ENCODE results near the gene NUB1. TPM values are rescaled to one million over a fixed set of nuclear protein-coding genes. Genes with fewer than 3 reads are reported as not detected.

Gene NUB1
- total and polyA plus RNA-seq, 12 donors, result 22.5 to 127 (median 48.6) TPM

- Histone ChIP-seq H3K9me3 (replicated peaks in 1 of 3) (no peaks in the 10 kb centered on the region), H3K4me3 (no peak overlapping the region), H3K36me3 (replicated peaks in 1 of 2) (no peaks in the 10 kb centered on the region), H3K4me1 (replicated peaks in 1 of 2) (peaks cover 0 to 9% of the 10 kb centered on the region in 2 donors), H3K27ac (no peak overlapping the region), H3K27me3 (no peaks in the 10 kb centered on the region)
- WGBS, 4 donors, result 60 to 94% (median 88%) methylated on average over 2 of the region's 2 CpGs
- TF ChIP-seq, protein P1, sequence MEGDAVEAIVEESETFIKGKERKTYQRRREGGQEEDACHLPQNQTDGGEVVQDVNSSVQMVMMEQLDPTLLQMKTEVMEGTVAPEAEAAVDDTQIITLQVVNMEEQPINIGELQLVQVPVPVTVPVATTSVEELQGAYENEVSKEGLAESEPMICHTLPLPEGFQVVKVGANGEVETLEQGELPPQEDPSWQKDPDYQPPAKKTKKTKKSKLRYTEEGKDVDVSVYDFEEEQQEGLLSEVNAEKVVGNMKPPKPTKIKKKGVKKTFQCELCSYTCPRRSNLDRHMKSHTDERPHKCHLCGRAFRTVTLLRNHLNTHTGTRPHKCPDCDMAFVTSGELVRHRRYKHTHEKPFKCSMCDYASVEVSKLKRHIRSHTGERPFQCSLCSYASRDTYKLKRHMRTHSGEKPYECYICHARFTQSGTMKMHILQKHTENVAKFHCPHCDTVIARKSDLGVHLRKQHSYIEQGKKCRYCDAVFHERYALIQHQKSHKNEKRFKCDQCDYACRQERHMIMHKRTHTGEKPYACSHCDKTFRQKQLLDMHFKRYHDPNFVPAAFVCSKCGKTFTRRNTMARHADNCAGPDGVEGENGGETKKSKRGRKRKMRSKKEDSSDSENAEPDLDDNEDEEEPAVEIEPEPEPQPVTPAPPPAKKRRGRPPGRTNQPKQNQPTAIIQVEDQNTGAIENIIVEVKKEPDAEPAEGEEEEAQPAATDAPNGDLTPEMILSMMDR (IDR thresholded peaks at IDR 0.05), result no peak
- no peak for TF ChIP-seq POLR2A (IDR thresholded peaks at IDR 0.05)
- no peak for DNase-seq
- intact Hi-C loops (cut with DNase I), result no loop called here
Measured at GRCh38 chr7:151319189-151319588, 22.4 kb upstream of the NUB1 start.

- Histone ChIP-seq H3K36me3 (replicated peaks in 1 of 2) (no peaks in the 10 kb centered on the region), H3K27ac (no peak overlapping the region), H3K9me3 (replicated peaks in 1 of 3) (no peaks in the 10 kb centered on the region), H3K4me3 (no peak overlapping the region), H3K4me1 (replicated peaks in 1 of 2) (peaks cover 0 to under 1% of the 10 kb centered on the region in 2 donors), H3K27me3 (no peaks in the 10 kb centered on the region)
- intact Hi-C loops (cut with DNase I), result no loop called here
- WGBS, 4 donors, result 85 to 100% (median 89%) methylated on average over 1 to 5 of the region's 5 CpGs
- TF ChIP-seq, protein P1 (IDR thresholded peaks at IDR 0.05), result no peak
- no peak for TF ChIP-seq POLR2A (IDR thresholded peaks at IDR 0.05)
- peak in 1 of 7 donors; percentile 4 for DNase-seq
Measured at GRCh38 chr7:151320263-151320845, 21.3 kb upstream of the NUB1 start.

DNA sequence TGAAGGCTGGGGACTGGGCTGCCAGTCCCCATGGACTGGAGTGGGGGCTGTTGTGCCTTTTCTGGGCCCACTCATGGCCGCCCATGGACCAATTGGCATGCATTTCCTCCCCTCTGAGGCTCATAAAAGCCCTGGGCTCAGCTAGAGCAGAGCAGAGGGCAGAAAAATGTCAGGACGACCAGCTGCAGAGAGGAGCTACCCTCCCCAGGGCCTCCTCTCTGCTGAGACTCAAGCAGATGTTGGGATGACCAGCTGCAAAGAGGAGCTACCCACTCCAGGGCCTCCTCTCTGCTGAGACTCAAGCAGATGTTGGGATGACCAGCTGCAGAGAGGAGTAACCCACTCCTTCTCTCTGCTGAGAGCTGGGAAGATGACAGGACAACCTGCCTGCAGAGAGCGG is 20.3 kb upstream of the NUB1 start:
- DNase-seq, result no peak
- 55 to 81% (median 69%) methylated on average over 1 to 3 of the region's 3 CpGs for WGBS, 4 donors
- Histone ChIP-seq H3K27ac (no peak overlapping the region), H3K4me3 (no peak overlapping the region), H3K27me3 (no peaks in the 10 kb centered on the region), H3K36me3 (replicated peaks in 1 of 2) (no peaks in the 10 kb centered on the region), H3K4me1 (replicated peaks in 1 of 2) (no peaks in the 10 kb centered on the region), H3K9me3 (replicated peaks in 1 of 3) (no peaks in the 10 kb centered on the region)
- intact Hi-C loops (cut with DNase I), result no loop called here
- TF ChIP-seq, protein P1 (IDR thresholded peaks at IDR 0.05), result no peak
- no peak for TF ChIP-seq POLR2A (IDR thresholded peaks at IDR 0.05)

DNA sequence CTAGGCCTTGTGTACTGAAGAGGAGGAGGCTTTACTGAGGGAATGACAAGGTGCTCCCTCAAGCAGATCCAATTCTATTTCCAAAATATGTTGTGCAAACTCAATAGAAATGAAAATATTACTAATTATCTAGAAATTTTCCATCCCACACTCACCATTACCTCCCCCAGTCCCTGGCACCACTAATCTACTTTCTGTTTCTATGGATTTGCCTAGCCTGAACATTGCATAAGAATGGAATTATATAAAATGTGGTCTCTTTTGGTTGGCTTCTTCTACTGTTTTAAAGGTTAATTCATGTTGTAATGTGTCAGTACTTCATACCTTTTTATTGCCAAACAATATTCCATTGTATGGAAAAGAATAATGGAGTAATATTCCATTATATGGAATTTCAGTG is 18.7 kb upstream of the NUB1 start:
- Histone ChIP-seq H3K27ac (no peak overlapping the region), H3K27me3 (no peaks in the 10 kb centered on the region), H3K4me1 (replicated peaks in 1 of 2) (no peaks in the 10 kb centered on the region), H3K4me3 (no peak overlapping the region), H3K36me3 (replicated peaks in 1 of 2) (no peaks in the 10 kb centered on the region), H3K9me3 (replicated peaks in 1 of 3) (no peaks in the 10 kb centered on the region)
- no peak for DNase-seq
- TF ChIP-seq, protein P1 (IDR thresholded peaks at IDR 0.05), result no peak
- TF ChIP-seq POLR2A (IDR thresholded peaks at IDR 0.05), result no peak
- intact Hi-C loops (cut with DNase I), result no loop called here
